ENCODE measurements around the gene ESPN.

DNA sequence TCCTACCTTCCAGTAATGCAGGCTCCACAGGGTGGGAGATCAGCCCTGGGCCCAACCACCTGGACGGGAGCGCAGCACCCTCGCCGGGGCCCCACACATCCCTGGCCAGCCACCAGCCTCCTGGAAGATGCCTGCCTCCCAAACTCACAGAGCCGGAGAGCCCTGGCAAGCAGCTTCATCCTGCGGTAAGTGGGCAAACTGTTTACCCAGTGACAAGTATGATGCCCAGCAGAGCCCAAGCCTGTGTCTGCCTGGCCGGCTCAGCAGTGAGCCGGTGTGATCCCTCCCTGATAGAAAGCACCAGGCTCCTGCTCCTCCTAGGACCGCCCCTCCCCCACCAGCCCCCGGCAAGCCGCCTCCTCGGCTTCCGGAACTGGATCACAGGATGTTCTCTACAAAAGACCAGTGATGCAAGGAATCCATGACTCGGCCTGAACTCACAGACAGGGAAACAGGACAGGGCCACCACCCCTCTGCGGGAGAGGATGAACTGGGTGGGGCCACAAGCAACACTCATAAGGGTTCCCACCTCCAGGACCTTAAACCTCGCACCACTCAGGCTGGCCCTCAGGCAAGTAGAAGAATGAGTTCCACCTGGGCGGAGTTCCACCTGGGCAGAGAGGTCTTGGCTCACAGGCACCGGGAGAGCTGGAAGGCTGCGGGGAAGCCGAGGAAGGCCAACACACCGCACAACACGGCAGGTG is 38.9 kb upstream of the ESPN start:
- TF ChIP-seq, protein P1, sequence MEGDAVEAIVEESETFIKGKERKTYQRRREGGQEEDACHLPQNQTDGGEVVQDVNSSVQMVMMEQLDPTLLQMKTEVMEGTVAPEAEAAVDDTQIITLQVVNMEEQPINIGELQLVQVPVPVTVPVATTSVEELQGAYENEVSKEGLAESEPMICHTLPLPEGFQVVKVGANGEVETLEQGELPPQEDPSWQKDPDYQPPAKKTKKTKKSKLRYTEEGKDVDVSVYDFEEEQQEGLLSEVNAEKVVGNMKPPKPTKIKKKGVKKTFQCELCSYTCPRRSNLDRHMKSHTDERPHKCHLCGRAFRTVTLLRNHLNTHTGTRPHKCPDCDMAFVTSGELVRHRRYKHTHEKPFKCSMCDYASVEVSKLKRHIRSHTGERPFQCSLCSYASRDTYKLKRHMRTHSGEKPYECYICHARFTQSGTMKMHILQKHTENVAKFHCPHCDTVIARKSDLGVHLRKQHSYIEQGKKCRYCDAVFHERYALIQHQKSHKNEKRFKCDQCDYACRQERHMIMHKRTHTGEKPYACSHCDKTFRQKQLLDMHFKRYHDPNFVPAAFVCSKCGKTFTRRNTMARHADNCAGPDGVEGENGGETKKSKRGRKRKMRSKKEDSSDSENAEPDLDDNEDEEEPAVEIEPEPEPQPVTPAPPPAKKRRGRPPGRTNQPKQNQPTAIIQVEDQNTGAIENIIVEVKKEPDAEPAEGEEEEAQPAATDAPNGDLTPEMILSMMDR (IDR thresholded peaks at IDR 0.05) = no peak
- TF ChIP-seq POLR2A (IDR thresholded peaks at IDR 0.05) = no peak

Measured in adrenal gland (tissue), 5 donors.